ENCODE results near the gene FXYD7. TPM values are rescaled to one million over a fixed set of nuclear protein-coding genes. Genes with fewer than 3 reads are reported as not detected.

Gene FXYD7
- total and polyA plus RNA-seq, 9 of the 15 experiments (the other 6 are each of a cell fraction or from before 2014, with no cell fraction given) = 0.10 to 0.80 (median 0.31) TPM; not detected in 3

DNA sequence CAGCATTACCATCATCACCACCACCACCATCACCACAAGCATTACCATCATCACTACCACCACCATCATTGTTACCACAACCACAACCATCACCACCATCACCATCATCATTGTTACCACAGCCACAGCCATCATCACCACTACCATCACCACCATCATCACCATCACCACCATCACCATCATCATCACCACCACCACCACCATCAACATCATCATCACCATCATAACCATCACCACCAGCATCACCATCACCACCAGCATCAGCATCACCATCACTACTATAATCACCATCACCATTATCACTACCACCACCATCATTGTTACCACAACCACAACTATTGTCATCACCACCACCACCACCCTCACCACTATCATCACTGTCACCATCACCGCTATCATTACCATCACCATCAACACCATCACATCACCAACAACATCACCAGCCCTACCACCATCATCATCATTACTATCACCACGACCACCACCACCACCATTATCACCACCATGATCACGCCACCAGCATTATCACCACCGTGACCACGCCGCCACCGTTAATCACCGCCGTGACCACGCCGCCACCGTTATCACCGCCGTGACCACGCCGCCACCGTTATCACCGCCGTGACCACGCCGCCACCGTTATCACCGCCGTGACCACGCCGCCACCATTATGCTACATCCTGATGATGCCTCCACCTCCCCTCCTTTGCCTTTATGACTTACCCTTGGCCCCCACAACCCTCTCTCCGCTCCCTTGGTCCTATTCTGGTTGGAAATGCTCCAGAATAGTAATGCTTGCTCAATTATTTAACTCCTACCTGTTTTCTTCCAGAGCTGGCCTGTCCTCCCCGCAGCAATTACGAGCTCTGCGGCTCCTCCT lies 37.4 kb upstream of the FXYD7 start (continued):
- TF ChIP-seq XRCC5 (IDR thresholded peaks at IDR 0.05; ENCODE audit: low read depth, low read length) (no peak), PKNOX1 (IDR thresholded peaks at IDR 0.05) (peak; percentile 33; the same call in 1 of the 2 replicates), BRF2 (IDR thresholded peaks at IDR 0.05; ENCODE audit: borderline replicate concordance, insufficient read depth, insufficient read length) (no peak)

DNA sequence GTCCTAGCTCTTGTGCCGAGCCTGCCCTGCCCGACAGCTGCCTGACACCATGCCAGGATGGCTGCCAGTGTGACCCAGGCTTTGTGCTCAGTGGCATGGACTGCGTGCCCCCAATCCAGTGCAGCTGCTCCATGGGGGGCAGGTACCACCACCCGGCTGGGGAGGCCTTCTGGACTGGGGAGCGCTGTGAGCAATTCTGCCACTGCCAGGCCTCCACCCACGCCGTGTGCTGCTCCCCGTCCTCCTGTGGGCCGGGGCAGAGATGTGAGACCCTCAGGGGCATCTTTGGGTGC lies 36.8 kb upstream of the FXYD7 start:
- Histone ChIP-seq H3K4me2 (ENCODE audit: insufficient read depth, low read length) (peak overlapping the region; percentile 45), H3K36me3 (ENCODE audit: control insufficient read depth, insufficient read depth, low read length) (no peaks in the 10 kb centered on the region), H2AFZ (ENCODE audit: low read depth, low read length) (peak overlapping the region; percentile 73), H3K4me3 (no peak overlapping the region), H3K9ac (ENCODE audit: insufficient read depth in 1 of 2, low read depth in 2 of 2, low read length in 2 of 2) (peak overlapping the region; percentile 3 to 81; a peak in 3 of 4 replicates), H3K27me3 (ENCODE audit: control insufficient read depth in 2 of 2, insufficient read depth in 2 of 2, low read length in 2 of 2) (no peaks in the 10 kb centered on the region), H3K9me3 (replicated peaks; ENCODE audit: control insufficient read depth, insufficient read depth, low read depth, low read length) (peaks cover 7% of the 10 kb centered on the region), H3K9me1 (ENCODE audit: control insufficient read depth, insufficient read depth, low read length) (no peaks in the 10 kb centered on the region), H3K4me1 (replicated peaks in 1 of 2; ENCODE audit: control insufficient read depth in 2 of 2, insufficient read depth in 2 of 2, low read length in 2 of 2) (peaks cover 22 to 32% of the 10 kb centered on the region in 2 experiments), H3K27ac (ENCODE audit: extremely low read depth, low read depth, low read length) (peak overlapping the region; percentile 39; the same call in 2 of the 3 replicates), H3K79me2 (ENCODE audit: control insufficient read depth, insufficient read depth, low read length) (no peaks in the 10 kb centered on the region), H4K20me1 (replicated peaks; ENCODE audit: control insufficient read depth, insufficient read depth, low read length) (no peaks in the 10 kb centered on the region)
- FAIRE-seq (no peak), DNase-seq (ENCODE audit: extremely low read depth in 1 of 4, low spot score in 3 of 4) (no peak), ATAC-seq (no peak; the same call in 2 of the 3 replicates)
- intact Hi-C loops (cut with micrococcal nuclease) (no loop called here), in situ Hi-C loops (cut with MboI) (no loop called here)
- WGBS (ENCODE audit: insufficient coverage, low coverage, missing lambda C conversion rate) = 60% methylated on average over 9 of the region's 9 CpGs
- POLR2A ChIA-PET = interaction anchor here (0.8 to 1.0 kb wide), 2 partner anchors 8 to 300 kb away, joined by 3 to 4 read pairs; no protein-coding TSS in a partner anchor
- BruUV-seq (replicated peaks) = no TSS peak
- CTCF ChIA-PET (ENCODE audit: low intra/inter-chr PET ratio) = no interaction called here
- no peak for TF ChIP-seq ZNF780A (CRISPR knock-in tag; IDR thresholded peaks at IDR 0.05)
- peak; percentile 14 for TF ChIP-seq HMGN3 (IDR thresholded peaks at IDR 0.05; ENCODE audit: borderline replicate concordance, extremely low read depth, insufficient read length, low read depth, low read length)
